Peyer's patch (tissue), 4 donors: ENCODE results near the gene HSPG2.
"Not testable (repeated sequence)": the region's sequence is repeated elsewhere in the genome, so short reads cannot be mapped to it uniquely, and the experiment has no call there.

ENCODE experiments used
- CTCF ChIP-seq, 6 experiments: fragments of 450-650 bp in 4 of 6; fragments of 200-600 bp in 2 of 6; sonication (generic) in 1 of 6; IDR thresholded peaks; one replicate each; pipeline ENCODE4 v1.5.1; 2017 to 2019; ENCODE audit warnings: antibody characterized with exemption in 6 of 6, mild to moderate bottlenecking in 3 of 6, moderate library complexity in 1 of 6
- POLR2A ChIP-seq, 2 donors: fragments of 450-650 bp; IDR thresholded peaks; one replicate each; pipeline ENCODE4 v1.5.1; 2017; ENCODE audit warnings: antibody characterized with exemption in 2 of 2, mild to moderate bottlenecking in 2 of 2, moderate library complexity in 2 of 2

- TF ChIP-seq CTCF, POLR2A (IDR thresholded peaks at IDR 0.05): not testable (repeated sequence)
These were observed 160.2 kb downstream of the HSPG2 start for GRCh38 chr1:21776925-21777324.
